GM18508 (cell line): ENCODE results near the gene STAT3.
"Not testable (repeated sequence)": the region's sequence is repeated elsewhere in the genome, so short reads cannot be mapped to it uniquely, and the experiment has no call there.

Experiments
- ATAC-seq: cut with Tn5 transposase; IDR thresholded peaks from one replicate; pipeline ENCODE4 v1.9.1; 2021; ENCODE audit warnings: moderate number of reproducible peaks; ENCODE audit not compliant: insufficient read depth, unreplicated experiment

Gene STAT3

DNA sequence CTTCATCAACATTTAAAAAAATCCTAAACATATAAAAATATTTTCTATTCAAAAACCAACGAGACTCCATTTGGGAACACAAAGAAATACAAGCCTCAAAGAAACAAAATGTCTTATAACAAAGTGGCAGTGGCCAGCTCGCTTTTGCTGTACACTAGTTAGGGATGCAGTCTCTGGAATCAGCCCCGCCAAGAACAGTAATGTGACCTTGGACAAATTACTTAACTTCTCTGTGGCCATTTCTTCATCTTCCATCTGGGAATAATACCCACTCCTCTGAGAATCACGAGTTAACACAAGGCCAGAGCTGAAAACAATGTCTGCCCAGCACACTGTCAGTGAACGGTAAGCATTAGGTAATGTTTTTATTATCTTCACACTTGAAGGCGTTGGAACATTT is 117.6 kb downstream of the STAT3 start:
- ATAC-seq, result no peak

DNA sequence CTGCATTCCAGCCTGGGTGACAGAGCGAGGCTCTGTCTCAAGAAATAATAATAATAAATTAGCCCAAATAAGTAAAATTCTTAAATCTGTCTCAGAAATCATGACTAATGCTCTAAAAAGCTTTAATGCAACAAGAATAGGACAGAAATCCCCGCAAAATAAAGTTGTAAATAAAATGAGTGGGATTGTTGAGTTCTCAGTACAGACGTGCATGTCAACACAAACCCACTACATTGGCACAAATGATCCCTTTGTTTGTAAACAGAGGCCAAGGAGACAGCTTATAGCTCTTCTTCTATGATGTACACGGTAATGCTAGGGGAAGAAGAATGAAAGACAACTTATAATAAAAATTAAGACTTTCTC is 118.1 kb downstream of the STAT3 start:
- no peak for ATAC-seq

DNA sequence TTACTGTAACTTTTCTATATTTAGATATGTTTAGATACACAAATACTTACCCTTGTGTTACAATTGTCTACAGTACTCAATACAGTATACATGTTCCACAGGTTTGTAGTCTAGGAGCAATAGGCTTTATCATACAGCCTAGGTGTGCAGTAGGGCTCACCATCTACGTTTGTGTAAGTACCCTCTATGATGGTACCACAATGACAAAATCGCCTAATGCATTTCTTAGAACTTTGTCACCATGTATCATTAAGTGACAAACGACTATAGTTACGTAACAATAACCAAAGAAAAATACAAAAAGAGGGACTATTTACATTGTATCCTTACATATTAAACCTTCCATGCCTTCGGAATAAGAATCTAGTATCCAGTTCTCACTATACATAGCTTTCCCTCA is 120.0 kb downstream of the STAT3 start:
- no peak for ATAC-seq

DNA sequence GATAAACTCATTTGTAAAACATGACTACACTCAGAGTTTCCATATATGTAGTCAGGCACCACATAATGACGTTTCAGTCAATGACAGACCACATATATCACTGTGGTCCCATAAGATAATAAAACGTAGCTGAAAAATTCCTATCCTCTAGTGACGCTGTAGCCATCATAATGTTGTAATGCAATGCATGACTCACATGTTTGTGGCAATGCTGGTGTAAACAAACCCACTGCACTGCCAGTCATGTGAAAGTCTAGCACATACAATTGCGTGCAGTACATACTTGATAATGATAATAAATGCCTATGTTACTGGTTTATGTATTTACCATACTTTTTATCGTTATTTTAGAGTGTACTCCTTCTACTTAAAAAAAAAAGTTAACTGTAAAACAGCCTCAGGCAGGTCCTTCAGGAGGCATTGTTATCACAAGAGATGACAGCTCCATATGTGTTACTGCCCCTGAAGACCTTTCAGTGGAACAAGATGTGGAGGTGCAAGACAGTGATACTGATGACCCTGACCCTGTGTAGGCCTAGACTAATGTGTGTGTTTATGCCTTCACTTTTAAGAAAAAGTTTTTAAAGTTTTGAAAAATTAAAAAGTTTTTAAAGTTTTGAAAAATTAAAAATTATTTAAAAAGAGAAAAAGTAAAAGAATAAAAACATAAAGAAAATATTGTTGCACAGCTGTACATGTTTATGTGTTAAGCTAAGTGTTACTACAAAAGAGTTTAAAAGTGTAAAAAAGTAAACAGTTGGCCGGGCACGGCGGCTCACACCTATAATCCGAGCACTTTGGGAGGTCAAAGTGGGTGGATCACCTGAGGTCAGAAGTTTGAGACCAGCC is 121.1 kb downstream of the STAT3 start:
- no peak for ATAC-seq

DNA sequence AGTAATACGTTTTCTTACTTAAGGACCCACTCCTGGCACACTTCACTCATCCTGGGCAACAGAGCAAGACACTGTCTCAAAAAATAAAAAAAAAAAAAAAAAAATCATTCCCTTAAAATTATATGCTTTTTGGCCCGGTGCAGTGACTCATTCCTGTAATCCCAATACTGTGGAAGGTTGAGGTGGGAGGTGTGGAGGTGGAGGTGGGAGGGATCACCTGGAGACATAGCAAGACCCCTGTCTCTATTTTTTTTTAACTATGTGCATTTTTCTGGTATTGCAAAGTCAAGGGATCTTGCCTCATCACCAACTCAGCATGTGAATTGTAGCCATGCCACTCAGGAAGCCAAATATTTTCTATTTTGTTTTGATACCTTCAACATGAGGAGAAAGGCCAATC is 121.8 kb downstream of the STAT3 start:
- ATAC-seq, result no peak

DNA sequence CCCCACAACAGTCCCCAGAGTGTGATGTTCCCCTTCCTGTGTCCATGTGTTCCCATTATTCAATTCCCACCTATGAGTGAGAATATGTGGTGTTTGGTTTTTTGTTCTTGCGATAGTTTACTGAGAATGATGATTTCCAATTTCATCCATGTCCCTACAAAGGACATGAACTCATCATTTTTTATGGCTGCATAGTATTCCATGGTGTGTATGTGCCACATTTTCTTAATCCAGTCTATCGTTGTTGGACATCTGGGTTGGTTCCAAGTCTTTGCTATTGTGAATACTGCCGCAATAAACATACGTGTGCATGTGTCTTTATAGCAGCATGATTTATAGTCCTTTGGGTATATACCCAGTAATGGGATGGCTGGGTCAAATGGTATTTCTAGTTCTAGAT is 123.9 kb downstream of the STAT3 start:
- ATAC-seq, result not testable (repeated sequence)
